Cardiac muscle cell (in vitro differentiated cells and primary cell): ENCODE results near the gene RSPH9. TPM values are rescaled to one million over a fixed set of nuclear protein-coding genes. Genes with fewer than 3 reads are reported as not detected.

Experiments used
- DNase-seq, 2 donors: peaks; one replicate each; pipeline versions ENCODE4 v3.0.0 to v3.0.0-alpha.2; 2010 to 2017; ENCODE audit warnings: low read depth in 1 of 2, low spot score in 1 of 2
- H3K27ac ChIP-seq: fragments of 200-600 bp; sonication (generic); 2 replicates; pipeline ENCODE4 v1.5.1; 2016
- H3K27me3 ChIP-seq: fragments of 200-600 bp; sonication (generic); 2 replicates; pipeline ENCODE4 v1.6.0; 2016; ENCODE audit warnings: control low read depth
- H3K36me3 ChIP-seq: fragments of 200-600 bp; sonication (generic); 2 replicates; pipeline ENCODE4 v1.5.1; 2016; ENCODE audit warnings: control low read depth
- H3K4me1 ChIP-seq: fragments of 200-600 bp; sonication (generic); 2 replicates; pipeline ENCODE4 v1.8.1; 2017; ENCODE audit warnings: low read depth, mild to moderate bottlenecking, mixed run types
- H3K4me3 ChIP-seq: fragments of 200-600 bp; sonication (generic); 2 replicates; pipeline ENCODE4 v1.5.1; 2016; ENCODE audit warnings: mild to moderate bottlenecking
- H3K9me3 ChIP-seq: fragments of 200-600 bp; sonication (generic); 2 replicates; pipeline ENCODE4 v1.5.1; 2017; ENCODE audit warnings: low read depth, mild to moderate bottlenecking, control low read depth
- CTCF ChIP-seq: IDR thresholded peaks from 2 replicates; pipeline ENCODE4 v1.5.1; 2012; ENCODE audit warnings: low read depth, mild to moderate bottlenecking, low read length
- polyA plus RNA-seq: library from polyadenylated mRNA; unstranded; fragments of >200 nt; fragmentation: Nextera tagmentation; extraction: Ambion mirVana; gene quantifications from 2 replicates; pipeline ENCODE4 v1.2.1, GENCODE V29; 2016
- total RNA-seq: library from RNA; depleted of rRNA; stranded (reverse); fragments of >200 nt; gene quantifications from 2 replicates; pipeline ENCODE4 v1.2.3, GENCODE V29; 2016

The RSPH9 gene
- total and polyA plus RNA-seq, 2 experiments from 2014 or later, result 2.9 to 5.8 TPM

GRCh38 chr6:43718387-43719105, 73.7 kb downstream of the RSPH9 start:
- Histone ChIP-seq H3K27me3 (no peaks in the 10 kb centered on the region), H3K4me3 (no peak overlapping the region), H3K27ac (no peak overlapping the region), H3K9me3 (no peaks in the 10 kb centered on the region), H3K4me1 (peaks cover 6% of the 10 kb centered on the region), H3K36me3 (no peaks in the 10 kb centered on the region)
- DNase-seq, result no peak
- no peak for TF ChIP-seq CTCF

GRCh38 chr6:43719511-43719910, 74.7 kb downstream of the RSPH9 start:
- Histone ChIP-seq H3K4me3 (no peak overlapping the region), H3K27ac (no peak overlapping the region), H3K36me3 (no peaks in the 10 kb centered on the region), H3K9me3 (no peaks in the 10 kb centered on the region), H3K4me1 (peaks cover 2% of the 10 kb centered on the region), H3K27me3 (no peaks in the 10 kb centered on the region)
- no peak for DNase-seq
- TF ChIP-seq CTCF, result no peak

- no peak for TF ChIP-seq CTCF
- H3K4me3 ChIP-seq, result no peak overlapping the region
- H3K27me3 ChIP-seq, result no peaks in the 10 kb centered on the region
- peaks cover 2% of the 10 kb centered on the region for H3K4me1 ChIP-seq
- H3K9me3 ChIP-seq, result no peaks in the 10 kb centered on the region
- DNase-seq, result no peak
- no peaks in the 10 kb centered on the region for H3K36me3 ChIP-seq
- no peak overlapping the region for H3K27ac ChIP-seq
These were observed 76.2 kb downstream of the RSPH9 start for GRCh38 chr6:43720999-43721398.

Other genes with a start within 250 kb of the RSPH9 start
- 19.8 and 25.6 TPM in 2 replicates for gene ABCC10, start 217.5 kb upstream of the RSPH9 start, total RNA-seq
- gene ABCC10, start 217.5 kb upstream of the RSPH9 start, polyA plus RNA-seq, result 20.6 and 29.4 TPM in 2 replicates
- 4.4 and 5.2 TPM in 2 replicates for gene DLK2, start 189.5 kb upstream of the RSPH9 start, total RNA-seq
- 4.6 and 5.0 TPM in 2 replicates for gene DLK2, start 189.5 kb upstream of the RSPH9 start, polyA plus RNA-seq
- 24.7 and 31.2 TPM in 2 replicates for gene TJAP1, start 167.5 kb upstream of the RSPH9 start, total RNA-seq
- gene TJAP1, start 167.5 kb upstream of the RSPH9 start, polyA plus RNA-seq, result 23.1 and 25.8 TPM in 2 replicates
- 3.3 and 3.4 TPM in 2 replicates for gene LRRC73, start 134.7 kb upstream of the RSPH9 start, total RNA-seq
- gene LRRC73, start 134.7 kb upstream of the RSPH9 start, polyA plus RNA-seq, result 2.9 and 4.6 TPM in 2 replicates
- 145 and 195 TPM in 2 replicates for gene YIPF3, start 128.1 kb upstream of the RSPH9 start, total RNA-seq
- gene YIPF3, start 128.1 kb upstream of the RSPH9 start, polyA plus RNA-seq, result 123 and 134 TPM in 2 replicates
- gene POLR1C, start 127.9 kb upstream of the RSPH9 start, total RNA-seq, result 20.7 and 28.6 TPM in 2 replicates
- gene POLR1C, start 127.9 kb upstream of the RSPH9 start, polyA plus RNA-seq, result 27.9 and 38.8 TPM in 2 replicates
- 29.5 and 31.3 TPM in 2 replicates for gene XPO5, start 69.0 kb upstream of the RSPH9 start, total RNA-seq
- gene XPO5, start 69.0 kb upstream of the RSPH9 start, polyA plus RNA-seq, result 29.4 and 51.8 TPM in 2 replicates
- 7.1 and 10.3 TPM in 2 replicates for gene POLH, start 68.9 kb upstream of the RSPH9 start, total RNA-seq
- gene POLH, start 68.9 kb upstream of the RSPH9 start, polyA plus RNA-seq, result 5.5 and 5.6 TPM in 2 replicates
- 48.8 and 63.6 TPM in 2 replicates for gene GTPBP2, start 15.8 kb upstream of the RSPH9 start, total RNA-seq
- 16.4 and 22.8 TPM in 2 replicates for gene GTPBP2, start 15.8 kb upstream of the RSPH9 start, polyA plus RNA-seq
- gene MAD2L1BP, start 9.2 kb upstream of the RSPH9 start, total RNA-seq, result 34.0 and 68.4 TPM in 2 replicates
- 53.7 and 60.6 TPM in 2 replicates for gene MAD2L1BP, start 9.2 kb upstream of the RSPH9 start, polyA plus RNA-seq
- 65.9 and 80.2 TPM in 2 replicates for gene MRPS18A, start 42.8 kb downstream of the RSPH9 start, total RNA-seq
- gene MRPS18A, start 42.8 kb downstream of the RSPH9 start, polyA plus RNA-seq, result 87.0 and 94.8 TPM in 2 replicates
- 409 and 626 TPM in 2 replicates for gene VEGFA, start 125.2 kb downstream of the RSPH9 start, total RNA-seq
- gene VEGFA, start 125.2 kb downstream of the RSPH9 start, polyA plus RNA-seq, result 199 and 228 TPM in 2 replicates